ENCODE data around the gene XIST. TPM values are rescaled to one million over a fixed set of nuclear protein-coding genes. Genes with fewer than 3 reads are reported as not detected.
"Not testable (repeated sequence)": the region's sequence is repeated elsewhere in the genome, so short reads cannot be mapped to it uniquely, and the experiment has no call there.

Gene XIST
- total and polyA plus RNA-seq, 2 donors (not counting 1 experiment from before 2014, with no cell fraction given): 193 TPM; not detected in 1

DNA sequence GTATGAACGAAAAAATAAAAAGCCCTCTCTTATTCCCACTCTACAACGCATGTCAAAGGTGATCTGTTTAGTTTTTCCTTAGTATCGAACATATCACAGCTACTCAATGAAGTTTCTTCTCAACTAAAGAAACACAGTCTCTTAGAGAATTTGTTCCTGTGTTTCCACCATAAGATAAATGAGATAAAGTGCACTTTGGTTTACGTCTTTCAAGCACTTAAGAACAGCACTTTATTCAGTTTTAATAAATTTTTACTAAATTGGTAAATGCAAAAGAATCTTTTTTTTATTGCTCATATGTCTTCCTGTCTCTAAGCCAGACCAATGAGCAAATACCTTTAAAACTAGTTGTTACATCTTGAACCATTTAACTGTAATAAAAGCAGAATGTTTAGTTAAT is 29.7 kb downstream of the XIST start:
- ChIA-PET POLR2A (no interaction called here), CTCF (no interaction called here)
- Mint-ChIP-seq H3K27me3 (no peaks in the 10 kb centered on the region), H3K9me3 (ENCODE audit: insufficient read depth) (no peaks in the 10 kb centered on the region), H3K4me3 (no peak overlapping the region), H3K27ac (no peak overlapping the region), H3K4me1 (no peaks in the 10 kb centered on the region)
- no peak overlapping the region for H2AFZ ChIP-seq (ENCODE audit: insufficient read depth, low read depth, low read length, poor library complexity, severe bottlenecking)
- no CpG with 5 or more reads among the region's 4 CpGs for WGBS (ENCODE audit: insufficient coverage)
- peaks cover 4% of the 10 kb centered on the region for H4K20me1 ChIP-seq (ENCODE audit: control insufficient read depth, insufficient read depth, low read length, poor library complexity, severe bottlenecking)
- DNase-seq: no peak
- no peak for ATAC-seq (ENCODE audit: low read depth)
- H3K4me1 ChIP-seq (ENCODE audit: control insufficient read depth in 2 of 2, insufficient read depth in 2 of 2, low read length in 2 of 2): no peaks in the 10 kb centered on the region
- H3K36me3 ChIP-seq (replicated peaks in 1 of 2; ENCODE audit: control extremely low read depth in 1 of 2, control insufficient read depth in 1 of 2, extremely low read depth in 1 of 2, insufficient read depth in 2 of 2, low read length in 1 of 2): no peaks in the 10 kb centered on the region
- intact Hi-C loops (cut with micrococcal nuclease): no loop called here
- H3K9ac ChIP-seq (ENCODE audit: low read length): no peak overlapping the region
- H3K27me3 ChIP-seq (replicated peaks in 1 of 4; ENCODE audit: control extremely low read depth in 1 of 4, control insufficient read depth in 3 of 4, insufficient read depth in 4 of 4, low read length in 3 of 4): no peaks in the 10 kb centered on the region
- no peak overlapping the region for H3K4me2 ChIP-seq (replicated peaks; ENCODE audit: low read depth, low read length, poor library complexity, severe bottlenecking)
- TF ChIP-seq EZH2 (IDR thresholded peaks at IDR 0.05; ENCODE audit: borderline replicate concordance, insufficient read depth, low read depth, low read length, poor library complexity, severe bottlenecking): no peak
- TF ChIP-seq, protein P1, sequence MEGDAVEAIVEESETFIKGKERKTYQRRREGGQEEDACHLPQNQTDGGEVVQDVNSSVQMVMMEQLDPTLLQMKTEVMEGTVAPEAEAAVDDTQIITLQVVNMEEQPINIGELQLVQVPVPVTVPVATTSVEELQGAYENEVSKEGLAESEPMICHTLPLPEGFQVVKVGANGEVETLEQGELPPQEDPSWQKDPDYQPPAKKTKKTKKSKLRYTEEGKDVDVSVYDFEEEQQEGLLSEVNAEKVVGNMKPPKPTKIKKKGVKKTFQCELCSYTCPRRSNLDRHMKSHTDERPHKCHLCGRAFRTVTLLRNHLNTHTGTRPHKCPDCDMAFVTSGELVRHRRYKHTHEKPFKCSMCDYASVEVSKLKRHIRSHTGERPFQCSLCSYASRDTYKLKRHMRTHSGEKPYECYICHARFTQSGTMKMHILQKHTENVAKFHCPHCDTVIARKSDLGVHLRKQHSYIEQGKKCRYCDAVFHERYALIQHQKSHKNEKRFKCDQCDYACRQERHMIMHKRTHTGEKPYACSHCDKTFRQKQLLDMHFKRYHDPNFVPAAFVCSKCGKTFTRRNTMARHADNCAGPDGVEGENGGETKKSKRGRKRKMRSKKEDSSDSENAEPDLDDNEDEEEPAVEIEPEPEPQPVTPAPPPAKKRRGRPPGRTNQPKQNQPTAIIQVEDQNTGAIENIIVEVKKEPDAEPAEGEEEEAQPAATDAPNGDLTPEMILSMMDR (IDR thresholded peaks at IDR 0.05): no peak
- no peak overlapping the region for H3K27ac ChIP-seq (ENCODE audit: low read length in 2 of 2)
- H3K4me3 ChIP-seq (ENCODE audit: control extremely low read depth in 1 of 5, extremely low read depth in 1 of 5, insufficient read depth in 1 of 5, low read depth in 2 of 5, low read length in 4 of 5): no peak overlapping the region
- H3K79me2 ChIP-seq (ENCODE audit: control insufficient read depth, insufficient read depth, low read length): no peaks in the 10 kb centered on the region
- H3K9me3 ChIP-seq (ENCODE audit: control extremely low read depth in 1 of 3, control insufficient read depth in 2 of 3, insufficient read depth in 1 of 3, low read length in 2 of 3): no peaks in the 10 kb centered on the region

DNA sequence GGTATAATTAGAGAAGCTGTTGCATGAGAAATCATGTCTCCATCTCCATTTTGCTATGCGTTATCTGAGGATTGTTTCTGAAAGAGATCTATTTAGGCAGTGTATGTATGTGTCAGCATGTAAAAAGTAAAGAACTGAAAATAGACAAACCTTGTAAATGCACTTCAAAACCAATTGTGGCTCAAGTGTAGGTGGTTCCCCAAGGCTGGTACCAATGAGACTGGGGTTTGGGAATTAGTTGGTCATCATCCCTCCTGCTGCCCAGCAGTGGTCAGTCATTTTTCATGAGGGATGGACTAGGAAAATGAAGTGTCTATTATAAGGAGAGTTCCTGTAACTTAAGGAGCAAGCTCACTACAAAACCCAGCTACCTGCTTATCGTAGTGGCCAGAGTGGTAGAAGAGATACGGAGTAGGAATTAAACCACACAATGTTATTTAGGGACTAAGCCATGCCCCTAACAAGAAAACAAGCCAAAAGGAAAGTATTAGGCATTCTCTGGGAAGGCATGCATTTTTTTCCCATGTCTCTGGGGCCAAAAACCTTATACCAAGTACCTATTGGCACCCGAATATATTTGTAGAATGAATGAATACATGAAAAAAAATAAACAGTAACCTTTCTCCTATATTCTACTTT is 30.5 kb downstream of the XIST start:
- ChIA-PET CTCF (no interaction called here), POLR2A (no interaction called here)
- Histone ChIP-seq H3K27me3 (replicated peaks in 1 of 4; ENCODE audit: control extremely low read depth in 1 of 4, control insufficient read depth in 3 of 4, insufficient read depth in 4 of 4, low read length in 3 of 4) (no peaks in the 10 kb centered on the region), H3K27ac (ENCODE audit: low read length in 2 of 2) (no peak overlapping the region), H3K36me3 (replicated peaks in 1 of 2; ENCODE audit: control extremely low read depth in 1 of 2, control insufficient read depth in 1 of 2, extremely low read depth in 1 of 2, insufficient read depth in 2 of 2, low read length in 1 of 2) (no peaks in the 10 kb centered on the region), H3K9ac (ENCODE audit: low read length) (no peak overlapping the region), H3K4me2 (replicated peaks; ENCODE audit: low read depth, low read length, poor library complexity, severe bottlenecking) (no peak overlapping the region), H3K4me3 (ENCODE audit: control extremely low read depth in 1 of 5, extremely low read depth in 1 of 5, insufficient read depth in 1 of 5, low read depth in 2 of 5, low read length in 4 of 5) (no peak overlapping the region), H3K4me1 (ENCODE audit: control insufficient read depth in 2 of 2, insufficient read depth in 2 of 2, low read length in 2 of 2) (no peaks in the 10 kb centered on the region), H4K20me1 (ENCODE audit: control insufficient read depth, insufficient read depth, low read length, poor library complexity, severe bottlenecking) (peaks cover 2% of the 10 kb centered on the region), H2AFZ (ENCODE audit: insufficient read depth, low read depth, low read length, poor library complexity, severe bottlenecking) (no peak overlapping the region), H3K79me2 (ENCODE audit: control insufficient read depth, insufficient read depth, low read length) (no peaks in the 10 kb centered on the region), H3K9me3 (ENCODE audit: control extremely low read depth in 1 of 3, control insufficient read depth in 2 of 3, insufficient read depth in 1 of 3, low read length in 2 of 3) (no peaks in the 10 kb centered on the region)
- no peaks in the 10 kb centered on the region for H3K9me3 Mint-ChIP-seq (ENCODE audit: insufficient read depth)
- intact Hi-C loops (cut with micrococcal nuclease): no loop called here
- no peak for TF ChIP-seq EZH2 (IDR thresholded peaks at IDR 0.05; ENCODE audit: borderline replicate concordance, insufficient read depth, low read depth, low read length, poor library complexity, severe bottlenecking)
- TF ChIP-seq, protein P1 (IDR thresholded peaks at IDR 0.05): no peak
- H3K27ac Mint-ChIP-seq: no peak overlapping the region
- peaks cover 4% of the 10 kb centered on the region for H3K27me3 Mint-ChIP-seq
- no CpG with 5 or more reads among the region's 4 CpGs for WGBS (ENCODE audit: insufficient coverage)
- ATAC-seq (ENCODE audit: low read depth) (no peak), DNase-seq (no peak)
- no peaks in the 10 kb centered on the region for H3K4me1 Mint-ChIP-seq
- H3K4me3 Mint-ChIP-seq: no peak overlapping the region

DNA sequence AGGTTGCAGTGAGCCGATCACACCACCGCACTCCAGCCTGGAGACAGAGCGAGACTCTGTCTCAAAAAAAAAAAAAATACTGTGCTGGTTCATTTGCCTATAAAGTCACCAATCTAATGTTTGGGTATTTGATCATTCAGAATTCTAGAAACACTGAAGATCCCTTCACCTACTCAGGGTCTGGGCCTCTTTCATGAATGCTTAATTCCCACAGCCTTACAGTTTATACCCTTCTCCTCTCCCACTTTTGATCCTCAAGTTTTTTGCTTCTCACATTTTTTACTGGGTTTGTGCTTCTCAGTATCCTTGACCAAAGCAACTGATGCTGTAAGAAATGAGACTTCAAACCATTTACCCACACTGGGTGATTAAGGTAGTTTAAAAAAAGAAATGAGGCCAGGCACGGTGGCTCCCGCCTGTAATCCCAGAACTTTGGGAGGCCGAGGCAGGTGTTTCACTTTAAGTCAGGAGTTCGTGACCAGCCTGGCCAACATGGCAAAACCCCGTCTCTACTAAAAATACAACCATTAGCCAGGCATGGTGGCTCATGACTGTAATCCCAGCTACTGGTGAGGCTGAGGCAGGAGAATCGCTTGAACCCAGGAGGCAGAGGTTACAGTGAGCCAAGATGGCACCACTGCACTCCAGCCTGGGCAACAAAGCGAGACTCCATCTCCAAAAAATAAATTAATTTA is 32.5 kb downstream of the XIST start:
- DNase-seq; H3K9me3 ChIP-seq (ENCODE audit: control extremely low read depth in 1 of 3, control insufficient read depth in 2 of 3, insufficient read depth in 1 of 3, low read length in 2 of 3); H3K27me3 ChIP-seq (replicated peaks in 1 of 4; ENCODE audit: control extremely low read depth in 1 of 4, control insufficient read depth in 3 of 4, insufficient read depth in 4 of 4, low read length in 3 of 4); H3K4me2 ChIP-seq (replicated peaks; ENCODE audit: low read depth, low read length, poor library complexity, severe bottlenecking); H3K4me3 Mint-ChIP-seq; H3K4me3 ChIP-seq (ENCODE audit: control extremely low read depth in 1 of 5, extremely low read depth in 1 of 5, insufficient read depth in 1 of 5, low read depth in 2 of 5, low read length in 4 of 5); H4K20me1 ChIP-seq (ENCODE audit: control insufficient read depth, insufficient read depth, low read length, poor library complexity, severe bottlenecking); CTCF ChIA-PET; H3K79me2 ChIP-seq (ENCODE audit: control insufficient read depth, insufficient read depth, low read length); H3K27ac Mint-ChIP-seq; H3K4me1 ChIP-seq (ENCODE audit: control insufficient read depth in 2 of 2, insufficient read depth in 2 of 2, low read length in 2 of 2); H2AFZ ChIP-seq (ENCODE audit: insufficient read depth, low read depth, low read length, poor library complexity, severe bottlenecking); H3K4me1 Mint-ChIP-seq; H3K9ac ChIP-seq (ENCODE audit: low read length); POLR2A ChIA-PET; intact Hi-C loops (cut with micrococcal nuclease); H3K27ac ChIP-seq (ENCODE audit: low read length in 2 of 2); H3K36me3 ChIP-seq (replicated peaks in 1 of 2; ENCODE audit: control extremely low read depth in 1 of 2, control insufficient read depth in 1 of 2, extremely low read depth in 1 of 2, insufficient read depth in 2 of 2, low read length in 1 of 2); ATAC-seq (ENCODE audit: low read depth); H3K9me3 Mint-ChIP-seq (ENCODE audit: insufficient read depth); H3K27me3 Mint-ChIP-seq: not testable (repeated sequence)
- WGBS (ENCODE audit: insufficient coverage): no CpG with 5 or more reads among the region's 10 CpGs

Data from B cell (primary cell).